ENCODE results near the gene PTPN2.

Gene PTPN2

GRCh38 chr18:12828116-12829051 lies 55.7 kb downstream of the PTPN2 start:
- no peak overlapping the region for H3K4me3 ChIP-seq (ENCODE audit: low read depth, low read length)
- no peak for TF ChIP-seq CTCF (IDR thresholded peaks at IDR 0.05; ENCODE audit: low read depth, low read length, missing control alignments)
- no peak for DNase-seq (ENCODE audit: low read depth)

GRCh38 chr18:12827588-12827987 lies 56.4 kb downstream of the PTPN2 start:
- H3K4me3 ChIP-seq (ENCODE audit: low read depth, low read length) = no peak overlapping the region
- DNase-seq (ENCODE audit: low read depth) = no peak
- TF ChIP-seq CTCF (IDR thresholded peaks at IDR 0.05; ENCODE audit: low read depth, low read length, missing control alignments) = no peak

GRCh38 chr18:12825230-12825629 lies 58.8 kb downstream of the PTPN2 start:
- no peak for TF ChIP-seq CTCF (IDR thresholded peaks at IDR 0.05; ENCODE audit: low read depth, low read length, missing control alignments)
- no peak for DNase-seq (ENCODE audit: low read depth)
- no peak overlapping the region for H3K4me3 ChIP-seq (ENCODE audit: low read depth, low read length)

- no peak for DNase-seq (ENCODE audit: low read depth)
- no peak for TF ChIP-seq CTCF (IDR thresholded peaks at IDR 0.05; ENCODE audit: low read depth, low read length, missing control alignments)
- H3K4me3 ChIP-seq (ENCODE audit: low read depth, low read length) = no peak overlapping the region
These were observed 60.1 kb downstream of the PTPN2 start for GRCh38 chr18:12823892-12824291.

GRCh38 chr18:12821408-12821807 lies 62.6 kb downstream of the PTPN2 start:
- no peak overlapping the region for H3K4me3 ChIP-seq (ENCODE audit: low read depth, low read length)
- no peak for TF ChIP-seq CTCF (IDR thresholded peaks at IDR 0.05; ENCODE audit: low read depth, low read length, missing control alignments)
- DNase-seq (ENCODE audit: low read depth) = no peak

- no peak for DNase-seq (ENCODE audit: low read depth)
- no peak for TF ChIP-seq CTCF (IDR thresholded peaks at IDR 0.05; ENCODE audit: low read depth, low read length, missing control alignments)
- no peak overlapping the region for H3K4me3 ChIP-seq (ENCODE audit: low read depth, low read length)
These were observed 63.5 kb downstream of the PTPN2 start for GRCh38 chr18:12820506-12820905.

- DNase-seq (ENCODE audit: low read depth) = no peak
- H3K4me3 ChIP-seq (ENCODE audit: low read depth, low read length) = no peak overlapping the region
- TF ChIP-seq CTCF (IDR thresholded peaks at IDR 0.05; ENCODE audit: low read depth, low read length, missing control alignments) = no peak
These were observed 64.2 kb downstream of the PTPN2 start for GRCh38 chr18:12819841-12820240.

Data from GM12864 (cell line).